DMS53 treated with DMSO at 0.1 percent for 48 hours (cell line): ENCODE measurements around the gene C16orf87.
"Not testable (repeated sequence)": the region's sequence is repeated elsewhere in the genome, so short reads cannot be mapped to it uniquely, and the experiment has no call there.

Experiments used
- DNase-seq: peaks from one replicate; lab custom pipeline; 2025; ENCODE audit not compliant: unreplicated experiment; lab: John Stamatoyannopoulos, UW

The C16orf87 gene

GRCh38 chr16:46801428-46802049, 29.4 kb downstream of the C16orf87 start:
- DNase-seq, result peak; percentile 66

GRCh38 chr16:46800494-46800893, 30.5 kb downstream of the C16orf87 start:
- no peak for DNase-seq

DNA sequence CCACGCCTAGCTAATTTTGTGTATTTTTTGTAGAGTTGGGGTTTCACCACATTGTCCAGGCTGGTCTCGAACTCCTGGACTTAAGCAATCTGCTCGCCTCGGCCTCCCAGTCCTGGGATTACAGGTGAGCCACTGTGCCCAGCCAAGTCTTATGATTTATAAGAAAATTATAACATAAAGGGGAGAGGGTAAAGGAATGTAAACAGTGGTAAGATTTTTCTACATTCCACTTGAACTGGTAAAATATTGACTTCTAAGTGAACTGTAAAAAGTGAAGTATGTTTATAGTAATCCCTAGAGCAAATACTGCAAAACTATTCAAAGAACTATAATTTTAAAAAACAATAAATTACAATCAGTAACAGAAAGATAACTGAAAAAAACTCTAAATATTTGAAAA, 33.5 kb downstream of the C16orf87 start:
- DNase-seq, result peak; percentile 71

DNA sequence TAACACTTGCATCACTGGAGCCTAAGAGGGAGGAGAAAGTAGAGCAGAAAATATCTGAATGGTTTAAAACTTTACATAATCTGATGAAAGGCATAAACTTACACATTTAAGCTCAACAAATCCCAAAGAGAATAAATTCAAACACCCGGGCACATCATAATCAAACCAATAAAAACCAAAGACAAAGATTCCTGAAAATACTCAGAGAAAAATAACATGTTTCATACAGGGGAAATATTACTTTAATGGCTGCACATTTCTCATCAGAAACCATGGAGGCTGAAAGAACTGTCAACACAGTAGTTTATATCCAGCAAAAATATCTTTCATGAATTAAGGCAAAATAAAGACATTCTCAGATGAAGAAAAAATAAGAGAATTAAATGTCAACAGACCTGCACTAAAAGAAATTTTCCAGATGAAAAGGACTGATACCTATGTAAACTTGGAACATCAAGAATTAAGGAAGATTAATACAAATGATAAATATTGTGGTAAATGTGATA, 34.2 kb downstream of the C16orf87 start:
- no peak for DNase-seq

GRCh38 chr16:46793841-46794240, 37.1 kb downstream of the C16orf87 start:
- DNase-seq, result no peak

- DNase-seq, result peak; percentile 25
Observed at GRCh38 chr16:46790599-46791270, 40.2 kb downstream of the C16orf87 start.

GRCh38 chr16:46789499-46790414, 41.2 kb downstream of the C16orf87 start:
- DNase-seq, result peak; percentile 50

GRCh38 chr16:46788891-46789474, 42.0 kb downstream of the C16orf87 start:
- DNase-seq, result peak; percentile 23

- DNase-seq, result no peak
Observed at GRCh38 chr16:46787909-46788308, 43.1 kb downstream of the C16orf87 start.

- DNase-seq, result no peak
Observed at GRCh38 chr16:46785076-46785845, 45.7 kb downstream of the C16orf87 start.

DNA sequence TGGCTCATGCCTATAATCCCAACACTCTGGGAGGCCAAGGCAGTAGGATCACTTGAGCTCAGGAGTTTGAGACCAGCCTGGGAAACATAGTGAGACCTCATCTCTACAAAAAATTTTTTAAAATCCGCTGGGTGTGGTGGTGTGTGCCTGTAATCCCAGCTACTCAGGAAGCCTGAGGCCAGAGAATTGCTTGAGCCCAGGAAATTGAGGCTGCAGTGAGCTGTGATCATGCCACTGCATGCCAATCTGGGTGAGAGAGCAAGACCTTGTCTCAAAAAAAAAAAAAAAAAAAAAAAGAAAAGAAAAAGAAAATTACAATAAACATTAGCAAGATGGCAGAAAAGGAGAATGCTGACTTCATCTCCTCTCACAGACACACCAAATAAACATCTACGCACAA, 46.4 kb downstream of the C16orf87 start:
- DNase-seq, result not testable (repeated sequence)

DNA sequence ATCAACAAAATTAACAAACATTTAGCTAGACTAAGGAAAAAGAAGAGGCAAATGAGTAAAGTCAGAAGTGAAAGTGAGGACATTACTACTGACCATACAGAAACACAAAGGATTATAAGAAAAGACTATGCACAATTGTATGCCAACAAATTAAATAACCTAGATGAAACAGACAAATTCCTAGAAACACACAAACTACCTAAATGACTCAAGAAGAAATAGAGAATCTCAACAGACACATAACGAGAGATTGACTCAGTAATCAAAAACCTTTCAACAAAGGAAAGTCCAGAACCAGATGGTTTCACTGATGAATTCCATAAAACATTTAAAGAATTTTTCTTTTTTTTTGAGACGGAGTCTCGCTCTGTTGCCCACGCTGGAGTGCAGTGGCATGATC, 47.2 kb downstream of the C16orf87 start:
- no peak for DNase-seq

- DNase-seq, result no peak
Observed at GRCh38 chr16:46782320-46782719, 48.7 kb downstream of the C16orf87 start.

- no peak for DNase-seq
Observed at GRCh38 chr16:46777804-46778203, 53.2 kb downstream of the C16orf87 start.

DNA sequence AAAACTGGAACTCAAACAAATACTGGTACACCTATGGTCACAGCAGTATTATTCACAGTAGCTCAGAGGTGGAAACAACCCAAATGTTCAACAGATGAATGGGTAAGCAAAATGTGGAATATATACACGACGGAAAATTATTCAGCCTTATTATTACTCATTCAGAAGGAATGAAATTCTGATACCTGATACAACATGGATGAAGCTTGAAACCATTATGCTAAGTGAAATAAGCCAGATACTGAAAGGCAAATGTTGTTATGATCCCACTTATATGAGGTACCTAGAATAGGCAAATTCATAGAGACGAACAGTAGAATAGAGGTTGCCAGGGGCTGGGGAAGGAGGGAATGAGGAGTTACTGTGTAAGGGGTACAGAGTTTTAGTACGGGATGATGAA, 55.8 kb downstream of the C16orf87 start:
- DNase-seq, result no peak

- no peak for DNase-seq
Observed at GRCh38 chr16:46774743-46775177, 56.2 kb downstream of the C16orf87 start.

DNA sequence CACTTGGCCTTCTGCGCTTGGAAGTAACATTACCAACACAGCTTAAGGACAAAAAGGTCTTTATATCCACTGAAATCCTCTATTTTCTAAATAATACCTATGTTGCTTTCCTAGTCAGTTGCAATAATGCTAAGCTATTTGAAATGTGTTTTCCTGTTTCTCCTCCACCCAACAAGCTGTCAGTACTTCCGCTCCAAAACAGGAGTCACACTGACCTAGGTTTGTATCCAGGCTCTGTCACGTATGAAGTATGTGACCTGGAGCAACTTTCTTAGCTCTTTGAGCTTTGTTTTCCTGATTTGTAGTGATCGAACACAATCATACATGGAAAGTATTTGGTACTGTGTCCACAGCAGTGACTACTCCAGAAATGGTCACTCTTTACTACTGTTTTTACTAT, 58.5 kb downstream of the C16orf87 start:
- no peak for DNase-seq

DNA sequence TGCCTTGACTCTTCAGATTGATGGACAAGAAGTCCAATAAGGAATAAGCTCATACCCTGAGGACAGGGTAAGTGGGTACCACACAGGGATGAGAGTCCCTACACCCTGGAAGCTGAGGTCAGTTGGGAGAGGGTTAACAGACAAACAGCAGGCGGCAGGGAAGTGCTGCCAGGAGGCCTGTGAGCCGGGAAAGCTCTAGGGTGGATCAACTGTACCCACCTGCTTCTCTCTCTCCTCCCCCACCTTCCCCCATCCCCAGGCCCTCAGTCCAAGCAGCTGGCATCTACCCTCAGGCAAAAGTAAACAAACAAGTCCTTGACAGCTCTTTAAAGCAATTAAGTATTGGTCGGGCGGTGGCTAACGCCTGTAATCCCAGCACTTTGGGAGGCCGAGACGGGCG, 62.2 kb downstream of the C16orf87 start:
- peak; percentile 65 for DNase-seq

DNA sequence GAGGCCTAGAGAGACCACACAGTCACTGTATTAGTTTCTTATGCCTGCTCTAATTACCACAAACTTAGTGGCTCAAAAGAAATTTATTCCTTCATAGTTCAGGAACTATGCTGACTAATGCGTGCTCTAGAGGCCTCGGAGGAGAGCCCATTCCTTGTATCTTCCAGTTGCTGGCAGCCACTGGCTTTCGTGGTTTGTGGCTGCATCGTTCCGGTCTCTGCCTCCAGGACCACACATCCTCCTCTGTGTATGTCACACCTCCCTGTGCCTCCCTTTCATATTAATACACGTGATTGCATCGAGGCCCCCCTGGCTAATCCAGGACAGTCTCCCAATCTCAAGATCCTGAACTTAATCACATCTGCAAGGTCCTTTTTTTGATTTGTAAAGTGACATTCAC, 65.9 kb downstream of the C16orf87 start:
- no peak for DNase-seq

DNA sequence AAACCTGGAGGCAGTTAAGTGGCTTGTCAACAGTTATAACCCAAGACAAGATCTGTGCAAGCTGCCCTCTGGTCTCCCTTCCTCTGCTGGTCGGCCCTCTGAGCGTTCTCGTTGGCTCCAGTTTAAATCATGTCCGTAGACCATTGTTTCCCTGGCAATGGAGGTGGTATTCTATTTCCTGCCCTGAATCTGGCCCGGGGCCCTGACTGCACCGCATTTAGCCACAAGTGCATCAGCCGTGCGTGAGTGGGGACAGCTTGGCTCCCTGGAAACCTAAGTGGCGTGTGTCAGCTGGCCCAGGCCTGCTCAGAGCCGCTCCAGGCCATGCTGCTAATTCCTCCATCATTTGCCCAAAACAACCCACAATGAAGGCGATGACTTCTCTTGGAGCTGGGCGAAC, 67.8 kb downstream of the C16orf87 start:
- no peak for DNase-seq
